Left forelimb (tissue), 1 donor: Measurements from ENCODE around the gene GPER1.
"Not testable (repeated sequence)": the region's sequence is repeated elsewhere in the genome, so short reads cannot be mapped to it uniquely, and the experiment has no call there.

Experiments
- DNase-seq: peaks from one replicate; pipeline ENCODE4 v3.0.0-alpha.2; 2018; ENCODE audit warnings: low spot score

GPER1 gene

DNA sequence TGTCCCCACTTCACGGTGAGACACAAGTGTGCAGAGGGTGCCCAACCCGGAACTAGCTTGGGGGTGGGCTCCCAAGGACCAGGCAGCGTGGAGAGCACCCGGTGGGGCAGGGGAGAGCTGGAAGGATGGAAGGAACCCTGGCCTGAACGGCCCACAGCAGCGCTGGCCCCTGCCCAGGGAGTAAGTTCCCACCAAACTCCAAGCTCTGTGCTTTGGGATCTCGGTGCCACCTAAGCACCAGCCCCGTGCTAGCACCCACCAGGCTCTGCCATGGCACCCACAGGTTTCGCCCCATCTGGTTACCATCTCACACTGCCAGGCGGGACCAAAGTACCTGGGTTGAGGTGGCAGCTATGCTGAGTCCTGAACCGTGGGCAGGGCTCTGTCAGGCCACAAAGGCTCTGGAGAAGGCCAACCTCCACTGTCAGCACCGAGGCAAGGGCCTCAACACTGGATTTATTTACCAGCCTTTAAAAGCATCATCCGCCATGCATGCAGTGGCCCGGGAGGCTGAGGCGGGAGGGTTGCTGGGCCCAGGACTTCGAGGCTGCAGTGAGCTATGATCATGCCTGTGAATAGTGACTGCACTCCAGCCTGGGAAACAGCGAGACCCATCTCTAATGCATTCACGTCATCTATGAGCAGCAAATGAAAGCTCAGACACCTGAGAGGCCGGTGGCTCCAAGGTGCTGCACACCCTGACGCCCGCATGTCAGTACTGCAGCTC lies 16.0 kb downstream of the GPER1 start:
- no peak for DNase-seq

DNA sequence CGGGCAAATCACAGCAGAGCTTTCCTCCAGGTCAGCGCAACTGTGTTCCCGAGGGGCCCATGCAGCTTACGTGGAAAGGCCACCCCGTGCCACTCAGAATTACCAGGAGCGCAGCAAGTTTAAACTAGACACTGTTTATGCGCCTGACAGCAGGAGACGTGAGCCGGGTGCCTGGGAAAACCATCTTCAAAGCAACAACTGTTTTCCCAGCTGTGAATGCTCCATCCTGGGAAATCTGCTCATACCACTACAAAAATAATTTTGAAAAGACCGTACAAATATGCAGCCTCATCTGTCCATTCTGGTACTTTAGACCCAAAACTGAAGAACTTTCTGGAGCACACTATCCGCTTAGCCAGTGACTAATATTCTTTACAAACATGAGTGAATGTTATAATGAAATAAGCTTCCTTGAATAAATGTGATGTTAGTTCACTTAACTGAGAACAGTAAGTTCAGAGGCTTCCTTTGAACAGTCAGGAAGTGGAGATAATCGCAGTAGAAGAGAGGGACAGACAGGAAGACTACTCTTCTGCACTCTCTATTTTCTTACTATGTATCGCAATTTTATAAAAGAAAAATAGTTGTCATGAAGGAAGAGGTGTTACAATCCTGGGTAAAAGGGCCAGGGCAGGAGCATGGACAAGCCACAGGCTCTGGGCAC lies 16.7 kb downstream of the GPER1 start:
- no peak for DNase-seq

DNA sequence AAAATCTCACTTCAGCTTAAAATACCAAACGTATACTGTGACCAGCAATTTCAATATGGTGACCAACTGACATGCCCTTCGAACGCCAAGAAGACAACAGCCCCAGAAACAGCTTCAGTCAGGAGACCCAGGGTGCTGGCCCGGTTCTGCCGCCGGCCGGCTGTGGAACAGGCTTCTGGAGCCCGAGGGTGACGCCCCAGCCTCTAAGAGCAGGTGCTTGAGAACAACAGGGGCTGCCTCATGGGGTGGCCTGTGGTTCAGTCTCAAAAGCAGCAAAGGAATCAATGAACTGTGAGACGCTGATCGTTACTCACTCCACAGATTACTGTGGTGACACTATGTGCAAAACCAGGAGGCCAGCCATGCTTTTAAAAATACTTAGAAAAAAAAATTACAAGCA lies 17.3 kb downstream of the GPER1 start:
- no peak for DNase-seq

DNA sequence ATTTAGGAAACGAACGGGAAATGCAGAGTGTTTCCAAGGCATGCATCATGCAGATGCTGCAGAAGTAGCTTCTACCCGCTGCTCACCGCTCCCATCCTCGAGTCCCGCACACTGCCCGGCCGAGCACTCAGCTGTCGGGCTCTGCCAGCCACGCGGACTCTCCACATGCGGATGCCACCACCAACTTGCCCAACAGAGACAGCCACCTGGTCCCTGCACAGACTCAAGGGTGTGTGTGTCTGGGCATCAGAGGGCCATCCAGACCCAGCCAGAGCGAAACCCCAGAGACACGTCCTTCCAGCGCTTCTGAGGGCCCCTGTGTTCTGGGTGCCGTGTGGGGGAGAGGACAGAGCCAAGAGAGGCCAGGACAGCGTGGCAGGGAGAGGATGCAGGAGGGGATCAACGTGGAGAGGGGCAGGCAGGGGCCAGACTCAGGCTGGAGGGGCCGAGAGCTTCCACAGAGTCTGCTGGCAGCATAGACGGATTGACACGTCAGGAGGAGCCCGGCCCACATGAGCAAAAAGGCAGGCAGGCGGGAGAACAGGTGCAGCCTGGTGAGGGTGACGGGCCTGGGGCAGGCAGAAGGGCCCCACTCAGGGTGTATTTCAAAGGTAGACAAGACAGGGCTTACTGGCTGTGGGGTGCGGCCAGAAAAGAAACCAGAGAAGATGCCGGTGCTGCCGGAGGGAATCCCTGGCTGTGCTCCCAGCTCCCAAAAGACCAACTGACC lies 18.3 kb downstream of the GPER1 start:
- DNase-seq, result no peak

DNA sequence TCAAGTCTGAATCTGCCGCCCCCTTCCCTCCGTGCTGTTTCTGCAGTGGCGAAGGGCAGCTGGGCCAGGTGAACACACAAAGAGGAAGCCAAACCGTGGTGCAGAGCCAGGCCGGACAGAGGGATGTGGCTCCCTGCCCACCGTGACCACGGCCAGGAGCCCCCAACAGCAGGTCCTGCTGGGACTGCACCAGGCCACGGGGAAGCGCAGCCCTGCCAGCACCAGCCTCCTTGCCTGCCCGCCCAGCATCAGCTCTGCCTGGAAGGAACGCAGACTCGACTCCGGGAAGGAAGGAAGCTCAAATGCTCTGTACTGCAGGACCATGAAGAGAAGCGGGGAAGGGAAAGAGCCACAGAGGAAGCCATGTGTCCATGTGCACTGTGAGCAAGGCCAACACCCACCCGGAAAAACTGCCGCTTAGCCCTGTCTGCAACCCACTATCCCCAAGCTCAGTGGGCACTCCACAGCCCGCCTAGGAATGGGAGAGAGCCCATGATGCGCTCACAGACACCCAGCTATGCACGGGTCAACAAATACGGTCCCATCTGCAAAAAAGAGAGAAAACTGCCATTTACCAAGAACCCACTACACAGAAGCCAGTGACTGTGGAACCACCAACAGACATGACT lies 19.0 kb downstream of the GPER1 start:
- DNase-seq, result no peak

- DNase-seq, result no peak
Observed at GRCh38 chr7:1108264-1108920, 20.5 kb downstream of the GPER1 start.

- no peak for DNase-seq
Observed at GRCh38 chr7:1109581-1110310, 21.8 kb downstream of the GPER1 start.

DNA sequence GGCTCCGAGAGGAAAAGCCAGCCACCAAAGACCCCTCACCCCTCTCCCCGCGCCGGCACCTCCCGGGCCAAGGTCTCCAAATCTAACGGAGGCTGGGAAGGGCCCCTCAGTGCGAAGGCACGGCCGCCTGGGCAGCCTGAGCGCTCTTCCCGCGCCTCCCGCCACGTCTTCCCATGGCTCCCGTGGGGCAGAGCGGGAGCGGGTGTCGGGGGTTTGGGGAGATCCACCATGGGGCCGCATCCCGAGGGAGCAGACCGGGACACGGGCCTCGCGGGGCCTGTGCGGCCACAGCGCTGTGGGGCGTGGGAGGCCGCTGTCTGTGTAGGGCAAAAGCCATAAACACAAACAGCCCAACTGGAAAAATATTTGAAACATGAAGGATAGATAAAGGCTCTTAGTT lies 22.4 kb downstream of the GPER1 start:
- DNase-seq, result no peak

DNA sequence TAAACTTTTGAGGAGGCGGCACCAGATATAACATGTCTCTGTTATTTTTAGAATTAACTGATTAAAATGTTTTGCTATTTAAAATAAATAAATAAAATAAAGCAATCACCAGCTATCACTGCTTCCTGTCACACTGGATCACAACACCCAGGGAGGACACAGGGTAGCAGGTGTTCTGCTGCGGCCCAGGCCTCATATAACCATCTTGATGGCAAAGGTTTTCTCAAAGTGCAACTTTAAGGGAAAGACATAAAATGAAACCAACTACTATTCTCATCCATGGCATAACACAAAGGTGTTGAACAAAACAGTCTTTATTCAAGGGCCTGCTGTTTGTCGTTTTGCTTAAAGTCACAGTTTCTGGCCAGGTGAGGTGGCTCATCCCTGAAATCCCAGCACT lies 23.2 kb downstream of the GPER1 start:
- DNase-seq, result no peak

DNA sequence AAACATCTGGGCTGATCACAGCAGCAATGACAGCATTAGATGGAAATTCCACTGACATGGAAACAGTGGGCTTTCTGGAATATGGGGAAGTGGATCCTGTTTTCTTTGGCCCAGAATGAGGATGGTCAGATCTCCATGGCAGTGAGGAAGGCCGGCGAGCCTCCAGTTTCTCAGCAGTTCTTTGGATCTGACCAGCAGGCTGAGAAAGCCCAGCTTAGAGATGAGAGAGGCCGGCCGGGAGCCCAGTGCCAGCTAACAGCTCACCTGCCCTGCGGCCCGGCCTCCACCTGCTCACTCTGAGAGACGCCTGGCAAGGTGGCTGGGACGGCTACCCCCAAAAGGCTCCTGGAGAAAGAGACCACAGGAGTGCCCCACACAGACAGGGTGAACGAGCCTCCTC lies 24.2 kb downstream of the GPER1 start:
- no peak for DNase-seq

- DNase-seq, result no peak
Observed at GRCh38 chr7:1112625-1113547, 25.0 kb downstream of the GPER1 start.

DNA sequence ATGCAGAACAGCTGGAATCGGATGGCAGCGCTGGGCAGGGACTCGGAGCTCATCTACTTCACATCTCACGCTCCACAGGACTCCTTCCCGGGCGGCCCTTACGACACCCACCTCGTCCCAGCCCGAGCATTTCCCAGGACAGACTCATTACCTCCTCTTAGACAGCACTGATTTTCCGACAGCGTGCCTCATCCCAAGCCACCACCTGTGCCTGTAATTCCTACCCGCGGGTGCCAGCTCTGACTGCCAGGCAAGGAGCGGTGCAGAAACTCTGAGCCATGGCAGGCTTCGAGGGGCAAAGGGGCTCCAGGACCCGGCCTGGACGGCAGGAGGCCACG lies 25.6 kb downstream of the GPER1 start:
- no peak for DNase-seq

GRCh38 chr7:1114088-1114487 lies 26.2 kb downstream of the GPER1 start:
- DNase-seq, result no peak

- DNase-seq, result no peak
Observed at GRCh38 chr7:1114505-1114904, 26.6 kb downstream of the GPER1 start.

DNA sequence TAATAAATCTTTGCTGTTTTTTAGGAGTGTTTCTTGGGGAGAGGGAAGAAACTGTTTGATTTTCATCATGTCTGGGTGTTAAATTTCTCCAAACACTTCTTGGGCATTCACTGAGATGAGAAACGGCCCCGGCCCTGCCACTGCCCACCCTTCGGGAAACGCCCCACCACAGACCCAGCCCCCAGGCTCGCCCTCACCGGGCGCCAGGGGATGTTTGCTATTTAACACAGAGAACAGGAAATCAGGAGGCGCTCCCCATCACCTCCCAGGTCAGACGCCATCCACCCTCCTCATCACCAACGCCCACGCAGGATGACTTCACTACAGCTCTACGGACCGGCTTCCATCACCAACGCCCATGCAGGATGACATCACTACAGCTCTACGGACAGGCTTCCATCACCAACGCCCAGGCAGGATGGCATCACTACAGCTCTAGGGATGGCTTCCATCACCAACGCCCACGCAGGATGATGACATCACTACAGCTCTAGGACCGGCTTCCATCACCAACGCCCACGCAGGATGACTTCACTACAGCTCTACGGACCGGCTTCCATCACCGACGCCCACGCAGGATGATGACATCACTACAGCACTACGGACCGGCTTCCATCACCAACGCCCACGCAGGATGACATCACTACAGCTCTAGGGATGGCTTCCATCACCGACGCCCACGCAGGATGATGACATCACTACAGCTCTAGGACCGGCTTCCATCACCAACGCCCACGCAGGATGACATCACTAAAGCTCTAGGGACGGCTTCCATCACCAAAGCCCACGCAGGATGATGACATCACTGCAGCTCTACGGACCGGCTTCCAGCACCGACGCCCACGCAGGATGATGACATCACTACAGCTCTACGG lies 27.5 kb downstream of the GPER1 start:
- DNase-seq, result not testable (repeated sequence)

- DNase-seq, result not testable (repeated sequence)
Observed at GRCh38 chr7:1116383-1117008, 28.6 kb downstream of the GPER1 start.

- no peak for DNase-seq
Observed at GRCh38 chr7:1117321-1117928, 29.5 kb downstream of the GPER1 start.

DNA sequence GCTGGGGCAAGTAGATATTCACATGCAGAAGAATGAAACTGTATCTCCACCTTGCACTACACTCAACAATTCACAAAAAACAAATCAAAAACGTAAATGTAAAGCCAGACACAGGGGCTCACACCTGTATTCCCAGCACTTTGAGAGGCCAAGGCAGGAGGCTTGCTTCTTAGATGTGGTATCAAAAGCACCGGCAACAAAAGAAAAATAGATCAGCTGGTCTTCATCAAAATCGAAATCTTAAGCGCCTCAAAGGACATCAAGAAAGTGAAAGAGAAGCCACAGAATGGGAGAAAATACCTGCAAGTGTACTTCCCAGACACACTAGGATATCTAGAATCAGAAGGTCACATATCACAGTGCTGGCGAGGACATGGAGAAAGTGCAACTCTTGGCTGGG lies 31.3 kb downstream of the GPER1 start:
- DNase-seq, result no peak

DNA sequence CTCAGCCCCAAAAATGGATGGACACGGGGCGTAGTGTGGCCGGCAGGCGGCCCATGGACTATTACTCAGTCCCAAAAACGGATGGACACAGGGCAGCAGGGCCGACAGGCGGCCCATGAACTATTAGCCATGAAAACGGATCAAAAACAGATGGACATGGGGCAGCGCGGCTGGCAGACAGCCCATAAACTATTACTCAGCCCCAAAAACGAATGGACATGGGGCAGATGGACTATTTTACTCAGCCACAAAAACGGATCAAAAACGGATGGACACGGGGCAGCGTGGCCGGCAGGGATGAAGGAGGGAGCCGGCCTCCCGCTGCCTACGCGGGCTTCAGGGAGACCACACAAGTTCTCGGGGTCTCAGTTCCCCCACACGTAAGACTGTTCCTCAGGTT lies 32.9 kb downstream of the GPER1 start:
- no peak for DNase-seq
